Fibroblast of villous mesenchyme (primary cell): ENCODE measurements around the gene RAB34. TPM values are rescaled to one million over a fixed set of nuclear protein-coding genes. Genes with fewer than 3 reads are reported as not detected.
"Not testable (repeated sequence)": the region's sequence is repeated elsewhere in the genome, so short reads cannot be mapped to it uniquely, and the experiment has no call there.

Experiments used
- DNase-seq: peaks from one replicate; pipeline ENCODE4 v3.0.0-alpha.2; 2010; ENCODE audit warnings: low read depth
- H3K4me3 ChIP-seq: 2 replicates; pipeline ENCODE4 v1.5.1; 2011; ENCODE audit warnings: low read depth, mild to moderate bottlenecking, low read length
- total RNA-seq: library from RNA; depleted of rRNA; stranded (reverse); fragments of >200 nt; gene quantifications from 2 replicates; pipeline ENCODE4 v1.2.3, GENCODE V29; 2012
- TF ChIP-seq, protein P1 (sequence below): IDR thresholded peaks from 2 replicates; pipeline ENCODE4 v1.5.1; 2012; ENCODE audit warnings: low read depth, mild to moderate bottlenecking, low read length; ENCODE audit not compliant: insufficient read depth

The RAB34 gene
- total RNA-seq, 1 donor = 148 TPM

DNA sequence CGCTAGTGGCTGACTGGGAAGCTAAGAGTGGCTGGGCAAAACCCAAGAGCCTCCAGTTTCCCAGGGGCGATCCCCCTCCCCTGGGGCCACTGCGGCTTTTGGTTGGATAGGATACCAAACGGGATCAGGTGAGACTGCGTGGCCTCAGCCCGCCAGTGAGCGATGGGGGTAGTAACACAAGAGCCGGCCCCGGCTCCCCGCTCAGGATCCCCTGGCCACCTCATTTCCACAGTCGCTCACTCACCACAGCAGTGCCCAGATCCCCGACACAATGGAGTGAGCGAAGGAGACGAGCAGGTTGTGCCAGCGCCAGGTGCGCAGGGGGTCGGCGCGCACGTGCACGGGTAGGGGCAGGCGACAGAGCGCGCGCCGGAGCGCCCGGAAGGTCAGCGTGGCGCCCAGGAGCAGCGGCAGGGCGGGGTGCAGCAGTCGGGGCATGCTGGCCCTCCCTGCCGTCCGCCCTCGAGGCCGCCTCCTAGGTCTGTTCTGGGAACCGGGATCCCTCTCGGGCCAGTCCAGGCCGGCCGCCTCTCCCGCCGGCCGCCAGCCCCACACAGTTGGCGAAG is 8.1 kb upstream of the RAB34 start:
- TF ChIP-seq, protein P1, sequence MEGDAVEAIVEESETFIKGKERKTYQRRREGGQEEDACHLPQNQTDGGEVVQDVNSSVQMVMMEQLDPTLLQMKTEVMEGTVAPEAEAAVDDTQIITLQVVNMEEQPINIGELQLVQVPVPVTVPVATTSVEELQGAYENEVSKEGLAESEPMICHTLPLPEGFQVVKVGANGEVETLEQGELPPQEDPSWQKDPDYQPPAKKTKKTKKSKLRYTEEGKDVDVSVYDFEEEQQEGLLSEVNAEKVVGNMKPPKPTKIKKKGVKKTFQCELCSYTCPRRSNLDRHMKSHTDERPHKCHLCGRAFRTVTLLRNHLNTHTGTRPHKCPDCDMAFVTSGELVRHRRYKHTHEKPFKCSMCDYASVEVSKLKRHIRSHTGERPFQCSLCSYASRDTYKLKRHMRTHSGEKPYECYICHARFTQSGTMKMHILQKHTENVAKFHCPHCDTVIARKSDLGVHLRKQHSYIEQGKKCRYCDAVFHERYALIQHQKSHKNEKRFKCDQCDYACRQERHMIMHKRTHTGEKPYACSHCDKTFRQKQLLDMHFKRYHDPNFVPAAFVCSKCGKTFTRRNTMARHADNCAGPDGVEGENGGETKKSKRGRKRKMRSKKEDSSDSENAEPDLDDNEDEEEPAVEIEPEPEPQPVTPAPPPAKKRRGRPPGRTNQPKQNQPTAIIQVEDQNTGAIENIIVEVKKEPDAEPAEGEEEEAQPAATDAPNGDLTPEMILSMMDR = no peak
- H3K4me3 ChIP-seq = peak overlapping the region; percentile 79
- peak; percentile 69 for DNase-seq

DNA sequence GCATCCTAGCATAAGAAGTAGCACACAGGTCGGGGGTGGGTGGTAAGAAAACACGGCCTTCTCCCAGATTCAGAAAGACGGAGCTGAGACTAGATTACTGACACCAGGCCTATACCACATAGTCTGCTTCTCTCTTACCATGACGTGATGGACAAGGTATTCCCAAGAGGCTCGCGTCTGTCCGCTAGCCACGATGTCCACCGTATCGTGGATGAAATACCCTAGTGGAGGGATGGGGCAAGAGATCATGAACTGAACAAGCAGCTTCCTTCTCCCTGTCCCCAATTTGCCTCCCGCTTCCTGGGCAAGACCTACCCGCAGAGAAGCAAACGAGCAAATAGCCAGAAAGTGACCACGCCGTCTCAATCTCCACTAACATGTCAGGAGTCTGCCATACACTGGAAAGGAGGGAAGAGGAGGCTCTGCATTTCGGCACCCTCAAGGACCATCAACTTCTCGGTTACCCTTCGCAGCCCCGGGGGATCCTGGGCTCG is 7.5 kb upstream of the RAB34 start:
- TF ChIP-seq, protein P1 = no peak
- DNase-seq = peak; percentile 54
- peak overlapping the region; percentile 79 for H3K4me3 ChIP-seq

DNA sequence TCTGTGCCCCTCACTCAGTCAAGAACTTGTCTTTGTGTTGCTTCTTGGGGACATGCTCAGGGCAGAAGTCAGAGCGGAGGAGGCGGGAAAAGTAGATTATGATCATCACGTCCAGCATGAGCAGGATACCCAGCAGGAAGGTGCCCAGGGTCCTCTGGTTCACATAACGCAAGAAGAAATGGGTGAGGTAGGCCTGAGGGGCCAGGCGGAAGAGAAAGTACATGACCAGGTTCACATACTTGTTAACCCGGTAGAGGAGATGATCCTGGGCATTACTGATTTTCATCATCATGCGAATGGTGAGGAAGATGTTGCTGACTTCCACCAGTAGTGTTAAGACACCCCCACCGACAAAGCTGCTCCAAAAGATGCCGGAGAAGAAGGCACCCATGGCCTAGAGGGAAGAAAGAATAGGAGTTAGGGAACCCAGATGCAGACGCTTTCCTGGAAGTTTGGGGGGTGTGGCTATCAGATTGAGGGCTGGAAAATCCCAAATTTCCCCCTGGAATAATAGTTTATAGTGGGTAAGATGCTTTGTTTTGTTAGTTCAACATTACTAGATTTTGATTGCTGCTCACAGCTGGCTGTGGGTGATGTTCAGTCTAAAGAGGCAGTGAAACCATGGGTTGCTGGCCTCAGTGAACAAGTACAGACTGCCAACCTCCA is 7.0 kb upstream of the RAB34 start:
- TF ChIP-seq, protein P1 = no peak
- DNase-seq = no peak

DNA sequence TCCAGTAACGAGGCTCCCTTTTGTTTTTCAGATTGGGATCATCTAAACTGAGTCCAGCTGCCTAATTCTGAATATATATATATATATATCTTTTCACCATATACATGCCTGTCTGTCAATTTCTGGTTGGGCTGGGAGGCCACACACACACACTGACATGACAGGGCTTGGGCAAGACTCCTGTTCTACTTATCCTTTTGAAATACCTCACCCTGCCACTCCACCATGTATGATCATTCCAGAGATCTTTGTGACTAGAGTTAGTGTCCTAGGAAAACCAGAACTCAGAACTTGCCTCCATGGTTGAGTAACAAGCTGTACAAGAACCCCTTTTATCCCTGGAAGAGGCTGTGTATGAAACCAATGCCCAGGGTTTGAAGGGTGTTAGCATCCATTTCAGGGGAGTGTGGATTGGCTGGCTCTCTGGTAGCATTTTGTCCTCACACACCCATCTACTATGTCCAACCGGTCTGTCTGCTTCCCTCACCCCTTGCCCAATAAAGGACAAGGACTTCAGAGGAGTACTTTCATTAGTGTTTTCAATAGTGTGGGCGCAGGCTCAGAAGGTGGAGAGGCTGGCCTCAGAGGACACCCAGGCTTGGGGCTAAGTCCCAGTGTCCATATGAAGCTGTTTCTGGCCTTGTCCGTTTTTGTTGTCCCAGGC is 6.3 kb upstream of the RAB34 start:
- not testable (repeated sequence) for H3K4me3 ChIP-seq, DNase-seq

More for the DNA sequence above, 7.0 kb upstream of the RAB34 start:
- no peak overlapping the region for H3K4me3 ChIP-seq

DNA sequence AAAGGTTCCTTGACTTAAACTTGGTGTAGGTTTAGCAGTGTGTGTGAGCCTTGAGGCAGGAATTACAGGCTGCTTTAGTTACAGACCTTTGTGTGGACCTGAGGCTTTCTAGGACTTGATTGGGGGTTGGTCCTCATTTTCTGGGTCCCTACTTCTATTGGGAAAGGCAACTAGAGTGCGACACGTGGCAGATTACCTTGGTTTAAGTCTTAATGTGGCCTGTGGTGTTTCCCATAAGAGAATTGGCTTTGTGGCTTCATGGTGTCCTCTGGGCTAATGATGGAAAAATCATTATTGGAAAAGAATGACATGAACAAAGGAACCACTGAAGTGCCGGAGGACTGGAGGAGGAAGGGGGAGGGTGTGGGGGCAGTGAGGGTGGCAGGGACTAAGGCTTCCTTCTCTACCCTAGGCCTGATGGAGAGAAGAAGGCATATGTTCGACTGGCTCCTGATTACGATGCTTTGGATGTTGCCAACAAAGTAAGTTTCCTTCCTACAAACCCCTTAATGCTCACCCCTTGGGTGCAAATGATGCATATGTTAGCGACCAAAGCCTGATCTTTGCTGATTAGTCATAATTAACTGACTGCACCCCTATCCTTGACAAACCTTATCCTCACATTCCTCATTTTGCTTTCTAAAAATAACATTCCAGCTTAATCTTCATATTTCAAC is 5.6 kb upstream of the RAB34 start:
- TF ChIP-seq, protein P1 = no peak
- H3K4me3 ChIP-seq = no peak overlapping the region
- no peak for DNase-seq

DNA sequence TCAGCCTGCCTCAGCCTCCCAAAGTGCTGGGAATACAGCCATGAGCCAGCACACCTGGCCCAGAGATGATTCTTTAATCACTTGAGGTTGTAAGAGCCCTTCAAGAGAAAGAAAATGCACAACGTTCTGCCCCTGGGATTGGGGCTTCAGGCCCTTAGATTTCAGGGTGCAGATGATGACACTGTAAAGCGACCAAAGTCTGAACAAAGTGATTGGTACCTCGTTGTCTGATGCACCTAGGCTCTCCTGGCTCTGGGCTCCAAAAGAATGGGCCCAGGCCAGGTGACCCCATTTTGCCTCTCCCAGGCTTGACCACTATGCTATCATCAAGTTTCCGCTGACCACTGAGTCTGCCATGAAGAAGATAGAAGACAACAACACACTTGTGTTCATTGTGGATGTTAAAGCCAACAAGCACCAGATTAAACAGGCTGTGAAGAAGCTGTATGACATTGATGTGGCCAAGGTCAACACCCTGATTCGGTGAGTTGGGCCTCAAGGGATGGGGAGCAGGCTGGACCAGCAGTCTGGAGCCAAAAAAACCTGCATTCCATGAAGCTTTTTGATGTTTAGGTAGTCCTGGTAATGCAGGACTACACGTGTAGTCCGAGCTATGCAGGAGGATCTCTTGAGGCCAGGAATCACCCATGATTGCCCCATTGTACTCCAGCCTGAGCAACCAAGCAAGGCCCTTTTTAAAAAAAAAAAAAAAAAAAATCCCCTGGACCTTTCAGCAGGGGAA is 4.9 kb upstream of the RAB34 start:
- no peak overlapping the region for H3K4me3 ChIP-seq
- TF ChIP-seq, protein P1 = no peak
- no peak for DNase-seq

DNA sequence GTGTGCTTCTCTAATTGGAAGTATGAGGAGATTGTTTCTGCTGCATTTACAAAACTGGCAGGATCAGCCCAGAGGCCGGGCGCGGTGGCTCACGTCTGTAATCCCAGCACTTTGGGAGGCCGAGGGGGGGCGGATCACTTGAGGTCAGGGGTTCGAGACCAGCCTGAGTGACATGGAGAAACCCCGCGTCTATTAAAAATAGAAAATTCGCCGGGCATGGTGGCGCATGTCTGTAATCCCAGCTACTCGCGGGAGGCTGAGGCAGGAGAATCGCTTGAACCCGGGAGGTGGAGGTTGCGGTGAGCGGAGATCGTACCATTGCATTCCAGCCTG is 3.3 kb upstream of the RAB34 start:
- not testable (repeated sequence) for DNase-seq
- H3K4me3 ChIP-seq = peak overlapping the region; percentile 97
